GM18507 (cell line): Measurements from ENCODE around the gene IGFBP3.
"Not testable (repeated sequence)": the region's sequence is repeated elsewhere in the genome, so short reads cannot be mapped to it uniquely, and the experiment has no call there.

Experiments used
- DNase-seq: peaks from one replicate; pipeline ENCODE4 v3.0.0; 2011; ENCODE audit warnings: low read depth; ENCODE audit not compliant: insufficient read length; ENCODE audit errors: extremely low spot score
- FAIRE-seq: peaks from 2 replicates; lab custom pipeline; 2011; peaks lifted over from hg19 to GRCh38; lab: Jason Lieb, UNC

Gene IGFBP3, protein sequence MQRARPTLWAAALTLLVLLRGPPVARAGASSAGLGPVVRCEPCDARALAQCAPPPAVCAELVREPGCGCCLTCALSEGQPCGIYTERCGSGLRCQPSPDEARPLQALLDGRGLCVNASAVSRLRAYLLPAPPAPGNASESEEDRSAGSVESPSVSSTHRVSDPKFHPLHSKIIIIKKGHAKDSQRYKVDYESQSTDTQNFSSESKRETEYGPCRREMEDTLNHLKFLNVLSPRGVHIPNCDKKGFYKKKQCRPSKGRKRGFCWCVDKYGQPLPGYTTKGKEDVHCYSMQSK

DNA sequence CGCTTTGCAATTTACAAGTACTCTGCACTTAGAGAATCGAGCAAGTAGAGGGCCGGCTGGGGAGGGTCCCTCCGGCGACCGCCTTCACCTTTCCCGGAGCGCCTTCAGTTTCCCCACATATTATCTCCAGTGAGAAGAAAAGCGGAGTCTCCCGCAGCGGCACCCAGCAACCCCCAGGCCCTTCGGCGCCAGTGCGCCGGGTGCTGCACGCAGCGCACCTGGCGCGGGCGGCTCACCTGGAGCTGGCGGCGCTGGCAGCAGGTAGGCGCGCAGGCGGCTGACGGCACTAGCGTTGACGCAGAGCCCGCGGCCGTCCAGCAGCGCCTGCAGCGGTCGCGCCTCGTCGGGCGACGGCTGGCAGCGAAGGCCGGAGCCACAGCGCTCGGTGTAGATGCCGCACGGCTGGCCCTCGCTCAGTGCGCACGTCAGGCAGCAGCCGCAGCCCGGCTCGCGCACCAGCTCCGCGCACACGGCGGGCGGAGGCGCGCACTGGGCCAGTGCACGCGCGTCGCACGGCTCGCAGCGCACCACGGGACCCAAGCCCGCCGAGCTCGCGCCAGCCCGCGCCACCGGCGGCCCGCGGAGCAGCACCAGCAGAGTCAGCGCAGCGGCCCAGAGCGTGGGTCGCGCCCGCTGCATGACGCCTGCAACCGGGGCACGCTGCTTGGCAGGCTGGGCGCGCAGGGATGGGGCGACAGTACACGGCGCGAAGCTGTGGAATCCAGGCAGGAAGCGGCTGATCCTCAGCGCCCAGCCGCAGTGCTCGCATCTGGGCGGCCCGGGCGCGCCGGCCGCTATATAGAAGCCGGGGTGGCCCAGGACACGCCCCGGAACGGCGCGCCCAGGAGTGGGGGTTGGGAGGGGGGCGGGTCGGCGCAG is at the start of gene IGFBP3:
Gene IGFBP3, minus strand, starts transcription at position 771 of the 879 bp plus-strand sequence. Its CDS starts 132 bp downstream, at position 639.
- DNase-seq, result no peak
- no peak for FAIRE-seq

DNA sequence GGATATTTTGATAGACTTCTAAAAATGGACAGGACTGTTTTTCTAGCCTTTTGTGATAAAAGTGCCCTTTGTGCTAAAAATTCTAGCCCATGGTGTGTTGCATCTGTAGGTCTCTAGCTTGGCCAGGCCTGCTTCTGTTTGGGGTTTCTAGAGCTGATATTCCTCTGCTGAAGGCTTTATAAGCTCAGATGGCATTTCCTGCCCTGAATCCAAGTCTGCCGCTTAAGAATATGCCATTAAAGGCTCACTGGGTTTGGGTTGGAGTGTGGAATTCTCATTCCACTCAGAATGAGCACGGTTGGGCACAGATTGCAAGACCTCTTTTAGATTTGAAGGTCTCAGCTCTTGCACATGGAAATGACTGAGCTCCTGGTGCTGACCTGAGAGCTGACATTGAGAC is 49.4 kb upstream of the IGFBP3 start:
- no peak for FAIRE-seq

DNA sequence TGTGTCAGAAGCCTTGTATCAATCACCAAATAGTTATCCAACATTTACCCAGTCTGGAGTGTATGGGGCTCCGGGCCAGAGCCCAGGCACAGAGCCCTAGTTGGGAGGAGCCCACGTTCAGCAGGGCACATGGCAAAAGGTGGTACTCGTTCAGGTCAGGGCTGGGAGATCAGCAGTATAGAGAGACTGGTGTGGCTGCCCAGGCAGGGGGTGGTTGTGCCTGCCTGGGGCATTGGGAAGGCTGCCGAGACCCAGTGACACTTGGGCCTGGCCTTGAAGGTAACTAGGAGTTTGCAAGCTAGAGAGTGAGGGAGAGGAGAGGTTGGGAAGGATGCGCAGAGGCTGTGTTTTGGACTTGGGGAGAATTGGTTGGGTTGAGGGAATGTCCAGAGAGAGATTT is 48.9 kb upstream of the IGFBP3 start:
- no peak for FAIRE-seq
- DNase-seq, result no peak

More for the DNA sequence above, 49.4 kb upstream of the IGFBP3 start:
- DNase-seq, result no peak

DNA sequence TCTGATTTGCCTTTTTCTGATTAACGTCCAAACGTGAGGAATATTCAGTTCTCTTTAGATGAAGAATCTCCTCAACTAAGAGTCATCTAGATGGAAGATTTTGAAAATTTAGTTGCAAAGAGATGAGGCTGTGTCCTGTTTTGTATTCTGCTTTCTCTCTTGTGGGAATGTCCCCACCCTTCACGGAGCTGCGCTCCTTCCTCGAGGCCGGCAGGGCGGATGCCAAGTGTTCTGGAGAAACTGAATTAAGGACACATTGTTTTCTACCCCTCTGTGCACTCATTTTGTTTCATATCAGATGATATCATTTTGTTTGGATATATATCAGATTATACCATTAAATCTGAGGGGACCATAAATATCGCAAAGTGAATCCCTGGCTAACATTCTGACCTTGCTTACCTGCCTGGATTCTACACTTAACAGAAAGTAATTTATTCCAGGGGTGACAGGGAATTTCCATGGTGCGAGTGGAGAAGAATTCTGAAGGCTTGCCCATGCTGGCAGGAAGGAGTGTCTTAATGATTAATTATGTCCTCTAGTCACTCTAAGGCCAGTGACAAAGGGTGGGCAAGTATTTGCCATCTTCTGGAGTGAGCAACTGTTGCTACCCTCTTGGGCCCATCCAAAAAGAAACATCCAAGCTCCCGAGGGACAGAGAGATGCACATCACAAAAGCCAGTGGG is 47.9 kb upstream of the IGFBP3 start:
- FAIRE-seq (no peak), DNase-seq (no peak)

DNA sequence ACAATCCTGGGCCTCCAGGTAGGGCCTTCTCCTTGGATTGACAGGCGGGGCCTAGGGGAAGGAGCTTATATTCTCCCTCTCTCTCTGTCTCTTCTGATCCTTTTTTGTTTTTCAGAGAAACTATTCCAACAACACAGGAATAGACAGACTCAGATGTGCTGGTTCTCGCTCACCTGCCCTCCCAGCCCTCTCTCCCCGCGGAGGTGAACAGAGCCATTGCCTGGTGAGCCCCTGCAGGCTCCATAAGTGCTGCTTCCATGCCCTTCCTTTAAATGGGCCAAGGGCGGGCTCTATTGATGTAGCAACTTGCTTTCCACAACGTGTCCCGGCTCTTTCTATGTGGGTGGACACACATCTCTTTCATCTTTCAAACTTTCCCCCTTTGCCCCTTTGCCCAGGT is 47.2 kb upstream of the IGFBP3 start:
- no peak for FAIRE-seq

DNA sequence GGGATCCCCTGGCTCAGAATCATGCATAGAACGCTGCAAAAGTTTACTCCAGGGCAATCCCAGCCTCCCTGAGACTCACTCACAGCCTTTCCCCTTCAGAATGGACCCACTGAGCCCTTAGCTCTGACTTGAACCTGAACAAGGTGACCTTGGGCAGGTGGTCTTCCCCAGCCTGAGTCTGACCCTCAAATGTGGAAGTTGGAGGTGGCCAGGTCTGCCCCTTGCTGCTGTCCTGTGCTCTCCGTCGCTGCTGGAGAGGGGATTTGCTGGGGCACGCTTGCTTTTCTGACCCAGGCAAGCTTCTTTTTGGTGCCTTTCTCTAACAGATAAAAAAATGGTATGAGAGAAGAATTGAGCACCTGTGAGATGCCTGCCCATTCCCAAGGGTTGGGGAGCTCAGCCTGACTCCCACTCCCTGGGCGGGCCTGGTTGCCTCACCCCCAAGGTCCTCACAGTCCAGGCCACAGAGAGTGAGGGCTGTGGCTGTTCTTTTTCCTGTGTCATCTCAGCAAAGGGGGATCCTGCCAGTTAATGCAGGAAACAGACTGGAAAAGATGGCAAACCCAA is 46.6 kb upstream of the IGFBP3 start:
- no peak for FAIRE-seq

More for the DNA sequence above, 47.2 kb upstream of the IGFBP3 start:
- no peak for DNase-seq

DNA sequence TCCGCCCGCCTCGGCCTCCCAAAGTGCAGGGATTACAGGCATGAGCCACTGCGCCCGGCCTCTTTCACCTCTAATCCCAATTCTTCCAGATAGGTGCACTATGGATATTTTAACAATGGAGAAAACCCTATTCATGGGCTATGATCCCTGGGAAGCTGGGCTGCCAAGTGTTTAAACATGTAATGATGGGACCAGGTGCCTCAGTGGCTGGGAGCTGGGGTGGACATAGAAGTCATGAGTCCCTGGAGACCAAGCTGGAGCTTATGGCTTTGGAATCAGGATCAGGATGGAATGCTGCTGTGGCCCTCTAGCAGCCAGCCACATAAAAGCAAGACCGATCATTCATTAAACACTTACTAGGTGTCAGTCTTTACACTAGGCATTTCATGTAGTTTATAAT is 41.8 kb upstream of the IGFBP3 start:
- DNase-seq (no peak), FAIRE-seq (no peak)

More for the DNA sequence above, 46.6 kb upstream of the IGFBP3 start:
- no peak for DNase-seq

DNA sequence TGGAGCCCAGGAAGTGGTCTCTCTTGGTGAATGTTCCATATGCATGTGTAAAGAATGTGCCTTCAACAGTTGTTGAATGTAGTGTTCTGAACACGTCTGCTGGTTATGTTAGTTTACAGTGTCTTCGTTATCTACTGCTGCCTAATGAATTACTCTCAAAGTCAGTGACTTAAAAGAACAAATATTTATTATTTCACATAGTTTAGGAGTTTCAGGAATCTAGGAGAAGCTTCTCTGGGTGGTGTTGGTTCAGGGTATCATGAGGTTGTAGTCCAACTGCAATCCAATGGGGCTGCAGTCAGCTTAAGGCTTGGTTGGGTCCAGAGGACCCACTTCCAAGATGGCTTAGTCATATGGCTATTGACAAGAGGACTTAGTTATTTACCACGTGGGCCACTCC is 36.6 kb upstream of the IGFBP3 start:
- no peak for DNase-seq
- FAIRE-seq, result no peak

DNA sequence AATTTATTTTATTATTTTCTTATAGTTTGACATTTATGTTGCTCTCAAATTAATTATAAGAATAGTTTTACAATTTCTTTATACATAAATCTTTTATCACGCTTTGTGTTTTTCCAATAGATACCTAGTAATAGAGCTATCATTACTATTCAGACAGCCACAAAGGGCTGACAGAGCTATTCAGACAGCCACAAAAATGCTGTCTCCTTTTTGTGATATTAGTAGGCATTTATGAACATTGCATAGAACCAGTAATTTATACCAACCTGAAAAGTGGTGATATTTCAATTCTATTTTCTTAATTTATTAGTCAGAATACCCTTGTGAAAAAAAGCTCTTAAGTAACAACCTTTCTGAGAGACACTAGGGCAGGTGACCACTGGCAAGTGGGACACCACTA is 34.2 kb upstream of the IGFBP3 start:
- no peak for FAIRE-seq
- no peak for DNase-seq

DNA sequence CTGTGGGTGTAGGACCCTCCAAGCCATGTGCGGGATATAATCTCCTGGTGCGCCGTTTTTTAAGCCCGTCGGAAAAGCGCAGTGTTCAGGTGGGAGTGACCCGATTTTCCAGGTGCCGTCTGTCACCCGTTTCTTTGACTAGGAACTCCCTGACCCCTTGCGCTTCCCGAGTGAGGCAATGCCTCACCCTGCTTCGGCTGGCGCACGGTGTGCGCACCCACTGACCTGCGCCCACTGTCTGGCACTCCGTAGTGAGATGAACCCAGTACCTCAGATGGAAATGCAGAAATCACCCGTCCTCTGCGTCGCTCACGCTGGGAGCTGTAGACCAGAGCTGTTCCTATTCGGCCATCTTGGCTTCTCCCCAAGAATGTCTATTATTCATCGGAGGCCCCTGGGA is 32.0 kb upstream of the IGFBP3 start:
- FAIRE-seq, DNase-seq: not testable (repeated sequence)

DNA sequence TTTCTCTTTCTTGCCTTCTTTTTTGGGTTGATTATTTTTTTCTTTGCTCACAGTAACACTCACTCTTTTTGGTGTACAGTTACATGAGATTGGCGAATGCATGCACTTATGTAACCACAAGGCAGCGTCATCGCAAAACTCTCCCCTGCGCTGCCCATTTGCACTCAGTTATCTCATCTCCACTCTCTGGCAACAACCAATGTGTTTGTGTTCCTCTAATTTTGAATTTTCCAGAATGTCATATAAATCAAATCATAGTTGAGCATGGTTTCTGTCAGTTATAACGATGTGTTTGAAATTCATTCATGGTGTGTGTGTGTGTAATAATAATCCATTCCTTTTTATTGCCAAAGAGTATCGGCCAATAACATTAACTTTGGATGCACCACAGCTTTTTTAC is 23.0 kb upstream of the IGFBP3 start:
- FAIRE-seq, result no peak
- no peak for DNase-seq

DNA sequence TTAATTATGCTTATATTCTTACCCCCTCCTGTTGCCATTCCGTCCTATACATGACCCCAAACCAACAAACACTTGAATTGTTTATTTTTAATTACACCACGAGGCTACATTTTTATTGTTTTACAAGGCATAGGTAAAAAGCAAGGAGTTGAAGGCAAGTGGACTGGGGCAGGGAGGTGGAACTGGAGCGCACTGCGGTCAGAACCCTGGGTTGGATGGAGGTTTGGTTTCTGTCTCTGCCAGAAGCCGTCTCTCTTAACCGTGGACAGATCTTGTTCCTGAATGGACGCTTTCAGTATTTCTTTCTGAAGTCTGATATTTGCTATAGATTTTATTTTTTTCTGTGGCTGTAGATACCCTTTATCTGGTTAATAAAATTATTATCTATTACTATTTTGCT is 19.9 kb upstream of the IGFBP3 start:
- no peak for FAIRE-seq
- DNase-seq, result no peak

DNA sequence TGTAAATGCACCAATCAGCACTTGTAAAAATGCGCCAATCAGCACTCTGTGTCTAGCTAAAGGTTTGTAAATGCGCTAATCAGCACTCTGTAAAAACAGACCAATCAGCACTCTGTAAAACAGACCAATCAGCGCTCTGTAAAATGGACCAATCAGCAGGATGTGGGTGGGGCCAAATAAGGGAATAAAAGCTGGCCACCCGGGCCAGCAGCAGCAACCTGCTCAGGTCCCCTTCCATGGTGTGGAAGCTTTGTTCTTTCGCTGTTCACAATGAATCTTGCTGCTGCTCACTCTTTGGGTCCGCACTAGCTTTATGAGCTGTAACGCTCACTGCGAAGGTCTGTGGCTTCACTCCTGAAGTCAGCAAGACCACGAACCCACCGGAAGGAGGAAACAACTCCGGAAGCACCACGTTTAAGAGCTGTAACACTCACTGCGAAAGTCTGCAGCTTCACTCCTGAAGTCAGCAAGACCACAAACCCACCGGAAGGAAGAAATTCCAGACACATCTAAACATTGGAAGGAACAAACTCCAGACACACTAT is 19.2 kb upstream of the IGFBP3 start:
- FAIRE-seq, DNase-seq: not testable (repeated sequence)

DNA sequence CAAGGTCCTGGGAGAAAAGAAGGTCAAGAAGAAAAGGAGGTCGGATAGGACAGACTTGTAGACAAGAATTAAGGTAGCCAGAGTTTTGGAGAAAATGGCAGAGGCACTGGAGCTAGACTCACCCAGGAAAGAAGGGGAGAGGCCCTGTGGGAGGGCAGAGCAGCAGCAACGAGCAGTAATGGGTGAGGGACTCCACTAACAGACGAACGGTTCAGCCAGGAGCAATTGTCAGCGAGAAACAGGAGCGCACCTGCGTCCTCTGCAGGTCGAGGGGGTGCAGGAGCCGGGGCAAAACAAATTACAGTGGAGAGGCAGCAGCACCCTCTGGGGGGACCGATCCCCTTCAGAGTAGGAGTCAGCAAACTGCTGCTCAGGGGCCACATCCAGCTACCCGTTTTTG is 18.5 kb upstream of the IGFBP3 start:
- DNase-seq (no peak), FAIRE-seq (no peak)

DNA sequence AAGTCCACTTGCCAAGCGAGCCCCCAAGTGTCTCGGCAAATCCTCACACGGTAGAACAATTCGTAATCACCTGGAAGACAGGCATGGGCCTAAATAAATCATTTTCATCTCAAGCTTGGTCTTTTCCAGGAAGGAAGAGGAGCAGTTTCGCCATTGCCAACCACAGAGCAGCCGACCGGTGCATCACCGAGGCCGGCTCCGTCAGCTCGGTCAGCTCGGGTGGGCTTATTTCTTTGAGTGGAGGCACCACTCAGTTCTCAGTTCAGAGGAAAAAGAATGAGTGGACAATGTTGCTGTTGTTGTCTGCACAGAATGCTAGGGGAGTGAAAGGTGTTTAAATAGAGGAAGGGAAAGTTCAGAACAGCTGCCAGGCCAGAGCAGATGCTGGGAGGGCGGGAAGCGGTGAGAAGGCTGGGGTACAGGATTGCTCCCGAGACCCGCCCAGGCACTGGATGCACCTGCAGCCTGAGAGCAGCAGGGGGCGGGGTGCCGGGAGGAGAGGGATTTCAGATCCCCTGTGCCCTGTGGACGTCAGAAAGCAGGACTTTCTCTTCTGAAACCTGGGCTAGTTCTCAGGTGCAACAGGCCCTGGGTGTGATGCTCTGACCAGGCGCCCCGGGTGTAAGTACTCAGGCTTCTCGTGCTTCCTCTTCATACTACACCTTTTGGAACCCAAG is 17.7 kb upstream of the IGFBP3 start:
- FAIRE-seq, result no peak

DNA sequence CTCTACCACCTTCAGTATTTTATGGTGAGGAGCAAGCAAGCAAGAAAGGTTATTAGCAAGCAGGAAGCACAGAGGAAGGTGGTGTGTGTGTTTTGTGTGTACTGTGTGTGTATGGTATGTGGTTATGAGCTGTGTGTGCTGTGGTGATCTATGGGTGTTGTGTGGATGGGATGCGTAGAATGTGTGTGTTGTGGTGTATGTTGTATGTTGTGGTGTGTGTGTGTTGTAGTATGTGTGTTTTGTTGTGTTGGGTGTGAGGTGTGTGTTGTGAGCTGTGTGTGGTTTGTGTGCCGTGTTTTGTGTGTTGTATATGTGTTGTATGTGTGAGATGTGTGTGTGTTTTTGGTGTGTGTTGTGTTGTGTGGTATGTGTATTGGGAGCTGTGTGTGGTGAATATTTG is 16.8 kb upstream of the IGFBP3 start:
- DNase-seq (no peak), FAIRE-seq (no peak)

More for the DNA sequence above, 17.7 kb upstream of the IGFBP3 start:
- DNase-seq, result no peak

DNA sequence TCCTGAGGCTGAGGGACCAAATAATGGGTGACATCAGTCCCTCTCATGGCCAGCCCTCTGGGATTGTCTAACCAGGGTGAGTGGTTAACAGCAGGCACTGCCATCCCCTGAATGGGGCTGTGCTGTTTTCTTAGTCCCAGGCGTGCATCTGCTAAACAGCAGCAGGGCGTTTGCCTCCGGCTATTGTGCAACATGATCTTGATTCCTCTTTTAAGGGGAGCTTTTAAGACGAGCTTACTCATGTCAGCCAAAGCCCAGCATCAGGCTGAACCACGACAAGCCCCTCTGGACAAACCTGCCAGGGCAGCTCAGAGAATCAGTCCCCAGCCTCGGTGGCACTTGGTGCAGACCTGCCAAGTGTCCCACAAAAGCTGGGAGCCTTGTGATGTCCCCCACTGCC is 16.2 kb upstream of the IGFBP3 start:
- no peak for DNase-seq
- no peak for FAIRE-seq

DNA sequence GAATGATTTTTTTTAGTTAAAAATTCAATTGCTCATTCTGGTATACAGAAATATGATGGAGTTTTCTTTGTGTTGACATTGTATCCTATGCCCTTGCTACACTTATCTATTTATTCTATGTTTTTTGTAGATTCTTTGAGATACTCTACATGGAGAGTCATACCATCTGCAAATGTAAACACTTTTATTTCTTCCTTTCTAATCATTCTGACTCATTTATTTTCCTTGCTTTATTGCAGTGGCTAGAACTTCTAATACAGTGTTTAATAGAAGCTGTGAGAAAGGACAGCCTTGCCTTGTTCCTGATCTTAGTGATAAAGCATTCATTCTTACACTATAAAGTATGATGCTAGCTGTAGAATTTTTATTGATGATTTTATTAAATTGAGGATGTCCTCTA is 9.9 kb upstream of the IGFBP3 start:
- FAIRE-seq, result no peak
- no peak for DNase-seq

DNA sequence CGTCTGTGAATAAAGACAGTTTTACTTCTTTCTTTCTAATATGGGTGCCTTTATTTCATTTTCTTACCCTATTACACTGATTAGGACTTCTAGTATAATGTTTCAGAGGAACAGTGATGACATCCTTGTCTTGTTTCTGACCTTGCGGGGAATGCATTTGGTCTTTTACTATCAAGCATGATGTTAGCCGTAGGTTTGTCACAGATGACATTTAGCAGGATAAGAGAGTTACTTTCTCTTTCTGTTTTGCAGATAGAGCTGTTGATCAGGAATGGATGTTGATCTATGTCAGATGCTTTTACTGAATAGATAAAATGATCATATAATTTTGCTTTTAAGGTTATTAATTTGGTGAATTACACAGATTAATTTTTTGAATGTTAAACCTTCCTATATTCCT is 6.6 kb upstream of the IGFBP3 start:
- DNase-seq (no peak), FAIRE-seq (no peak)
